Measurements from ENCODE around the gene HTRA2. TPM values are rescaled to one million over a fixed set of nuclear protein-coding genes. Genes with fewer than 3 reads are reported as not detected.

HTRA2 gene
- total and polyA plus RNA-seq, 9 of the 15 experiments (the other 6 are each of a cell fraction or from before 2014, with no cell fraction given), result 54.2 to 71.2 (median 65.8) TPM

DNA sequence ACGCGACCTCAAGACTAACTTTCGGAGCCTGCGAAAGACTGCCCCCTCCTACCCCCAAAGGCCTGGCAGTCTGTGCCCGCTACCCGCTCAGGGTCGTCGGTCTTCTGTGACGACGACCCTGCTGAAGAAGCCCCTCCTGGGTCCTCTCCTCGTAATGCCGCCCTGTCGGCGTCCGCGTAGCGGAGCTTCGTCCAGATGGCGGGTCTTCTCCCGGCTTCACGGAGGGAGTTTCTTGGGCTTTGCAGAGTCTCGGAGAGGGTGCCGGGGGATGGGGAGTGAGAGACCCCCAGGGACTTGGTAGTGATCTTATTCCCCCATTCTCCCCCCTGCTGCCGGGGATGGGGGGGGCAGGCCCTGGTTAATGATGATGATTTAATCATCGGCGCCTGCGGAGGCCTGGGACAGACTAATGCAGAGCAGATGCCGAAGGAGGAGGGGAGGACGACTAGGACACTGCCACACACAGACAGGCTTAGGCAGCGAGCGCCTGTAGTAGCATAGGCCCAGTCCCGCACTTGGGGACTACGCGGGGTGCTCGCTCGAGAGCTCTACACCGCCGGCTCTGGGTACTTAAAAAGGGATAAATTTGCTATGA, 21.7 kb upstream of the HTRA2 start (continued):
- TF ChIP-seq, protein P1, sequence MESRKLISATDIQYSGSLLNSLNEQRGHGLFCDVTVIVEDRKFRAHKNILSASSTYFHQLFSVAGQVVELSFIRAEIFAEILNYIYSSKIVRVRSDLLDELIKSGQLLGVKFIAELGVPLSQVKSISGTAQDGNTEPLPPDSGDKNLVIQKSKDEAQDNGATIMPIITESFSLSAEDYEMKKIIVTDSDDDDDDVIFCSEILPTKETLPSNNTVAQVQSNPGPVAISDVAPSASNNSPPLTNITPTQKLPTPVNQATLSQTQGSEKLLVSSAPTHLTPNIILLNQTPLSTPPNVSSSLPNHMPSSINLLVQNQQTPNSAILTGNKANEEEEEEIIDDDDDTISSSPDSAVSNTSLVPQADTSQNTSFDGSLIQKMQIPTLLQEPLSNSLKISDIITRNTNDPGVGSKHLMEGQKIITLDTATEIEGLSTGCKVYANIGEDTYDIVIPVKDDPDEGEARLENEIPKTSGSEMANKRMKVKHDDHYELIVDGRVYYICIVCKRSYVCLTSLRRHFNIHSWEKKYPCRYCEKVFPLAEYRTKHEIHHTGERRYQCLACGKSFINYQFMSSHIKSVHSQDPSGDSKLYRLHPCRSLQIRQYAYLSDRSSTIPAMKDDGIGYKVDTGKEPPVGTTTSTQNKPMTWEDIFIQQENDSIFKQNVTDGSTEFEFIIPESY (CRISPR knock-in tag; IDR thresholded peaks at IDR 0.05), result no peak
- TF ChIP-seq CTBP1 (IDR thresholded peaks at IDR 0.05; ENCODE audit: borderline replicate concordance) (peak; percentile 11; the same call in 1 of the 2 replicates), ZNF24 (IDR thresholded peaks at IDR 0.05) (no peak), RBFOX2 (IDR thresholded peaks at IDR 0.05; ENCODE audit: low read depth, low read length) (peak; percentile 51), KLF6 (CRISPR knock-in tag; IDR thresholded peaks at IDR 0.05; ENCODE audit: borderline replicate concordance) (no peak), MEF2A (IDR thresholded peaks at IDR 0.05; ENCODE audit: control insufficient read depth, low read depth, low read length) (no peak), MCM3 (IDR thresholded peaks at IDR 0.05) (no peak), POLR2B (IDR thresholded peaks at IDR 0.05; ENCODE audit: low read depth, partially characterized antibody) (no peak), NCOA1 (IDR thresholded peaks at IDR 0.05; ENCODE audit: low read depth) (no peak), PHF8 (IDR thresholded peaks at IDR 0.05; ENCODE audit: borderline replicate concordance, low read length) (0 out of 2 replicates have a peak, but pooled peaks have one; percentile 30), RFX7 (CRISPR knock-in tag; IDR thresholded peaks at IDR 0.05) (no peak), ZNF584 (CRISPR knock-in tag; IDR thresholded peaks at IDR 0.05; ENCODE audit: low read depth) (0 out of 2 replicates have a peak, but pooled peaks have one; percentile 58), PTBP1 (IDR thresholded peaks at IDR 0.05; ENCODE audit: low read depth, low read length) (no peak), HDGF (IDR thresholded peaks at IDR 0.05) (no peak), SP2 (IDR thresholded peaks at IDR 0.05; ENCODE audit: extremely low read depth, low read depth, low read length, poor library complexity, severe bottlenecking) (no peak), RFX1 (IDR thresholded peaks at IDR 0.05) (no peak), CBX2 (IDR thresholded peaks at IDR 0.05; ENCODE audit: insufficient read depth, low read length, poor library complexity, severe bottlenecking) (no peak), FOXA1 (IDR thresholded peaks at IDR 0.05; ENCODE audit: borderline replicate concordance) (no peak), SAFB (IDR thresholded peaks at IDR 0.05; ENCODE audit: borderline replicate concordance, low read depth, low read length) (no peak), ZNF436 (CRISPR knock-in tag; IDR thresholded peaks at IDR 0.05) (no peak), SMARCC2 (IDR thresholded peaks at IDR 0.05; ENCODE audit: low read depth) (no peak), ERF (CRISPR knock-in tag; IDR thresholded peaks at IDR 0.05) (no peak)
- TF ChIP-seq, protein P2, sequence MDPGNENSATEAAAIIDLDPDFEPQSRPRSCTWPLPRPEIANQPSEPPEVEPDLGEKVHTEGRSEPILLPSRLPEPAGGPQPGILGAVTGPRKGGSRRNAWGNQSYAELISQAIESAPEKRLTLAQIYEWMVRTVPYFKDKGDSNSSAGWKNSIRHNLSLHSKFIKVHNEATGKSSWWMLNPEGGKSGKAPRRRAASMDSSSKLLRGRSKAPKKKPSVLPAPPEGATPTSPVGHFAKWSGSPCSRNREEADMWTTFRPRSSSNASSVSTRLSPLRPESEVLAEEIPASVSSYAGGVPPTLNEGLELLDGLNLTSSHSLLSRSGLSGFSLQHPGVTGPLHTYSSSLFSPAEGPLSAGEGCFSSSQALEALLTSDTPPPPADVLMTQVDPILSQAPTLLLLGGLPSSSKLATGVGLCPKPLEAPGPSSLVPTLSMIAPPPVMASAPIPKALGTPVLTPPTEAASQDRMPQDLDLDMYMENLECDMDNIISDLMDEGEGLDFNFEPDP (CRISPR knock-in tag; IDR thresholded peaks at IDR 0.05), result no peak
- TF ChIP-seq, protein P3, sequence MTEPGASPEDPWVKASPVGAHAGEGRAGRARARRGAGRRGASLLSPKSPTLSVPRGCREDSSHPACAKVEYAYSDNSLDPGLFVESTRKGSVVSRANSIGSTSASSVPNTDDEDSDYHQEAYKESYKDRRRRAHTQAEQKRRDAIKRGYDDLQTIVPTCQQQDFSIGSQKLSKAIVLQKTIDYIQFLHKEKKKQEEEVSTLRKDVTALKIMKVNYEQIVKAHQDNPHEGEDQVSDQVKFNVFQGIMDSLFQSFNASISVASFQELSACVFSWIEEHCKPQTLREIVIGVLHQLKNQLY (CRISPR knock-in tag; conservative IDR thresholded peaks at IDR 0.05), result no peak
- TF ChIP-seq, protein P4, sequence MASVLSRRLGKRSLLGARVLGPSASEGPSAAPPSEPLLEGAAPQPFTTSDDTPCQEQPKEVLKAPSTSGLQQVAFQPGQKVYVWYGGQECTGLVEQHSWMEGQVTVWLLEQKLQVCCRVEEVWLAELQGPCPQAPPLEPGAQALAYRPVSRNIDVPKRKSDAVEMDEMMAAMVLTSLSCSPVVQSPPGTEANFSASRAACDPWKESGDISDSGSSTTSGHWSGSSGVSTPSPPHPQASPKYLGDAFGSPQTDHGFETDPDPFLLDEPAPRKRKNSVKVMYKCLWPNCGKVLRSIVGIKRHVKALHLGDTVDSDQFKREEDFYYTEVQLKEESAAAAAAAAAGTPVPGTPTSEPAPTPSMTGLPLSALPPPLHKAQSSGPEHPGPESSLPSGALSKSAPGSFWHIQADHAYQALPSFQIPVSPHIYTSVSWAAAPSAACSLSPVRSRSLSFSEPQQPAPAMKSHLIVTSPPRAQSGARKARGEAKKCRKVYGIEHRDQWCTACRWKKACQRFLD (CRISPR knock-in tag; IDR thresholded peaks at IDR 0.05), result peak; percentile 78; the same call in 1 of the 2 replicates

Measured in K562 (cell line).